SK-N-SH (cell line): ENCODE measurements around the gene DLG2. TPM values are rescaled to one million over a fixed set of nuclear protein-coding genes. Genes with fewer than 3 reads are reported as not detected.

Experiments used
- CTCF ChIA-PET: fragments of 300-600, 350-600 bp; formaldehyde crosslinking; extraction: SDS; loops from one replicate; lab custom pipeline; 2021; lab: Yijun Ruan, JAX
- POLR2A ChIA-PET: fragments of 350-600 bp; sonication (Branson Sonifier 250); formaldehyde crosslinking; extraction: SDS; loops from one replicate; lab custom pipeline; 2020; ENCODE audit warnings: antibody characterized with exemption, inconsistent platforms; lab: Yijun Ruan, JAX
- DNase-seq: peaks from one replicate; pipeline ENCODE4 v3.0.0; 2012
- H2AFZ ChIP-seq: fragments of 200-600 bp; sonication (generic); 2 replicates; pipeline ENCODE4 v1.8.1; 2016; ENCODE audit warnings: antibody characterized with exemption, mild to moderate bottlenecking, low read depth
- H3F3A ChIP-seq: fragments of 200-600 bp; sonication (generic); replicated peaks from 2 replicates; pipeline ENCODE3; 2016; ENCODE audit warnings: antibody characterized with exemption, mild to moderate bottlenecking; ENCODE audit not compliant: insufficient read depth
- H3K27ac ChIP-seq, 2 experiments: fragments of 200-500 bp in 1 of 2; fragments of 200-600 bp in 1 of 2; sonication (Bioruptor generic) in 1 of 2; sonication (generic), shearing (Covaris generic) in 1 of 2; 2 replicates each; pipeline versions ENCODE4 v1.5.1 to v1.6.1; 2014 to 2016; ENCODE audit warnings: low read depth in 2 of 2, inconsistent platforms in 1 of 2, low read length in 1 of 2, mild to moderate bottlenecking in 1 of 2, mixed read lengths in 1 of 2
- H3K27me3 ChIP-seq: fragments of 200-600 bp; sonication (generic), shearing (Covaris generic); 2 replicates; pipeline ENCODE4 v1.6.1; 2016; ENCODE audit warnings: mixed run types; ENCODE audit not compliant: insufficient read depth
- H3K36me3 ChIP-seq, 2 experiments: fragments of 200-500 bp in 1 of 2; fragments of 200-600 bp in 1 of 2; sonication (Bioruptor generic) in 1 of 2; sonication (generic) in 1 of 2; replicated peaks in 1 of 2; 2 replicates each; pipeline versions ENCODE3 to v1.5.1; 2014 to 2016; ENCODE audit warnings: low read length in 1 of 2, mild to moderate bottlenecking in 1 of 2; ENCODE audit not compliant: insufficient read depth in 2 of 2, control insufficient read depth in 1 of 2
- H3K4me1 ChIP-seq, 2 experiments: fragments of 200-500 bp in 1 of 2; fragments of 200-600 bp in 1 of 2; sonication (Bioruptor generic) in 1 of 2; sonication (generic), shearing (Covaris generic) in 1 of 2; 2 replicates each; pipeline versions ENCODE4 v1.5.1 to v1.6.1; 2014 to 2016; ENCODE audit warnings: low read depth in 1 of 2, low read length in 1 of 2, mixed run types in 1 of 2; ENCODE audit not compliant: insufficient read depth in 2 of 2, control insufficient read depth in 1 of 2
- H3K4me2 ChIP-seq: fragments of 200-600 bp; sonication (generic), shearing (Covaris generic); 2 replicates; pipeline ENCODE4 v1.6.1; 2017; ENCODE audit warnings: mixed run types
- H3K4me3 ChIP-seq, 2 experiments: fragments of 200-500 bp in 1 of 2; fragments of 200-600 bp in 1 of 2; sonication (Bioruptor generic) in 1 of 2; sonication (generic), shearing (Covaris generic) in 1 of 2; 2 replicates each; pipeline versions ENCODE4 v1.5.1 to v1.8.1; 2014 to 2016; ENCODE audit warnings: low read depth in 2 of 2, inconsistent platforms in 1 of 2, low read length in 1 of 2, mild to moderate bottlenecking in 1 of 2, mixed read lengths in 1 of 2, moderate library complexity in 1 of 2
- H3K79me2 ChIP-seq: fragments of 200-600 bp; sonication (generic); 2 replicates; pipeline ENCODE4 v1.8.1; 2017; ENCODE audit warnings: mild to moderate bottlenecking; ENCODE audit not compliant: insufficient read depth
- H3K9ac ChIP-seq: fragments of 200-600 bp; sonication (generic); 2 replicates; pipeline ENCODE4 v1.6.1; 2017; ENCODE audit warnings: mixed run types
- H3K9me2 ChIP-seq: fragments of 200-600 bp; sonication (generic); 2 replicates; pipeline ENCODE4 v1.6.1; 2017; ENCODE audit warnings: mixed run types
- H3K9me3 ChIP-seq: fragments of 200-600 bp; sonication (generic); 2 replicates; pipeline ENCODE4 v1.6.1; 2017; ENCODE audit warnings: mixed run types, mild to moderate bottlenecking, moderate library complexity
- H4K20me1 ChIP-seq: fragments of 200-600 bp; sonication (generic); 2 replicates; pipeline ENCODE4 v1.6.1; 2017; ENCODE audit warnings: mild to moderate bottlenecking, mixed run types; ENCODE audit not compliant: insufficient read depth
- CHD2 ChIP-seq: fragments of 150-350 bp; IDR thresholded peaks from 2 replicates; pipeline ENCODE4 v1.6.1; 2018; ENCODE audit warnings: low read length; ENCODE audit not compliant: partially characterized antibody
- FOXM1 ChIP-seq: IDR thresholded peaks from 2 replicates; pipeline ENCODE4 v1.4.0; 2012; ENCODE audit warnings: low read depth, mild to moderate bottlenecking
- GABPA ChIP-seq: IDR thresholded peaks from 2 replicates; pipeline ENCODE4 v1.4.0; 2012; ENCODE audit warnings: low read depth, mild to moderate bottlenecking
- GATA2 ChIP-seq: sonication (generic); formaldehyde crosslinking; IDR thresholded peaks from 2 replicates; pipeline ENCODE4 v1.5.0; 2020; ENCODE audit warnings: mild to moderate bottlenecking, missing genetic modification reagents
- MXI1 ChIP-seq: IDR thresholded peaks from 2 replicates; pipeline ENCODE4 v1.6.1; 2012; ENCODE audit warnings: mild to moderate bottlenecking, low read depth, low read length, improper control_type of control experiment
- NFIC ChIP-seq: IDR thresholded peaks from 2 replicates; pipeline ENCODE4 v1.4.0; 2012; ENCODE audit warnings: borderline replicate concordance
- POLR2AphosphoS5 ChIP-seq: IDR thresholded peaks from 2 replicates; pipeline ENCODE4 v1.6.1; 2012; ENCODE audit warnings: low read depth, low read length
- RAD21 ChIP-seq: IDR thresholded peaks from 2 replicates; pipeline ENCODE4 v1.6.1; 2012; ENCODE audit warnings: mild to moderate bottlenecking, low read length
- RCOR1 ChIP-seq: fragments of 150-350 bp; IDR thresholded peaks from 2 replicates; pipeline ENCODE4 v1.6.1; 2017; ENCODE audit warnings: antibody characterized with exemption, low read length
- RFX5 ChIP-seq: IDR thresholded peaks from 2 replicates; pipeline ENCODE4 v1.6.1; 2012; ENCODE audit warnings: mild to moderate bottlenecking, improper control_type of control experiment, low read length
- TAF1 ChIP-seq: IDR thresholded peaks from 2 replicates; pipeline ENCODE4 v1.6.1; 2012; ENCODE audit warnings: low read depth, mild to moderate bottlenecking, low read length, moderate library complexity, borderline replicate concordance
- TEAD4 ChIP-seq: IDR thresholded peaks from 2 replicates; pipeline ENCODE4 v1.4.0; 2012; ENCODE audit warnings: mild to moderate bottlenecking, borderline replicate concordance; ENCODE audit not compliant: insufficient read depth
- WGBS: methylation state at CpG from one replicate; pipeline ENCODE4 v1.1.6; 2017; ENCODE audit warnings: low lambda C conversion rate; 5-methylcytosine and 5-hydroxymethylcytosine counted together
- polyA plus RNA-seq, 3 experiments: library from polyadenylated mRNA; depleted of rRNA; stranded (reverse); fragments of >200 nt; gene quantifications; 2 replicates each; pipeline ENCODE4 v1.2.3, GENCODE V29; 2012
- TF ChIP-seq, protein P1 (sequence below): IDR thresholded peaks from 2 replicates; pipeline ENCODE4; 2012
- TF ChIP-seq, protein P2 (sequence below): IDR thresholded peaks from 2 replicates; pipeline ENCODE4 v1.6.1; 2012; ENCODE audit warnings: mild to moderate bottlenecking, low read depth, low read length, moderate library complexity
- TF ChIP-seq, protein P3 (sequence below): IDR thresholded peaks from 2 replicates; pipeline ENCODE4 v1.4.0; 2012; ENCODE audit warnings: low read depth, borderline replicate concordance
- TF ChIP-seq, protein P4 (sequence below): IDR thresholded peaks from 2 replicates; pipeline ENCODE4 v1.4.0; 2012; ENCODE audit warnings: low read depth
- TF ChIP-seq, protein P5 (sequence below): fragments of 150-350 bp; IDR thresholded peaks from 2 replicates; pipeline ENCODE4 v1.6.1; 2017; ENCODE audit warnings: antibody characterized with exemption, low read length, low read depth, borderline replicate concordance
- TF ChIP-seq, protein P6 (sequence below): fragments of 200-600 bp; sonication (generic); IDR thresholded peaks from 2 replicates; pipeline ENCODE4 v1.6.1; 2017; ENCODE audit warnings: antibody characterized with exemption, mild to moderate bottlenecking, moderate library complexity

Gene DLG2
- polyA plus RNA-seq, 1 of the 3 experiments (the other 2 are of a cell fraction): 0.21 TPM

DNA sequence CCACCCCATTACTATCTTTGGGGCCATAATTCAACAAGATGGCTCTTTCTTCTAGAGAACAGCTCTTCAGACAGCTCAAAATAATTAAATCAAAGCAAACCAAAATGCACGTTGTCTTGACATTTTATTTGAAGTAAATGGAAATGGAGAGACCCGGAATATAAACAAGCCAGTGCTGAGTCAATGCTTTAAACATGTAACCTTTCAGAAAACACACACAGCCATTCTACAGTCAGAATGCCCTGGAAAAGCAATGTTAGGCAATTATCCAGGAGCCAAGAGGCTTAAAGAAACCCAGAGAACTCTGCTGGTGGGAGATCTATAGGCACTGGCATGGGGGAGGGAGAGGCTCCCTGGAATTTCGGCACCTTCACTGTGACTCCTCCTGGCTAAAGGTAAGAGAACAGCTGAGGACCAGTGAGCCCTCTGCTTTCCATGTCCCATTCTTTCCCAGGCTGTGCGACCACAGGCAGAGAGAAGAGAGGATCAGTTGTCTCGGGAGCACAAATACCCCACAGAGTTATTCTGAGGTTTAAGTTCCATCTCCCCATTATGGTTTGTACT, 2086.9 kb downstream of the DLG2 start:
- CTCF ChIA-PET: interaction anchor here (0.8 to 1.4 kb wide), 2 partner anchors 11 to 17 kb away, joined by 3 read pairs; no protein-coding TSS in a partner anchor

DNA sequence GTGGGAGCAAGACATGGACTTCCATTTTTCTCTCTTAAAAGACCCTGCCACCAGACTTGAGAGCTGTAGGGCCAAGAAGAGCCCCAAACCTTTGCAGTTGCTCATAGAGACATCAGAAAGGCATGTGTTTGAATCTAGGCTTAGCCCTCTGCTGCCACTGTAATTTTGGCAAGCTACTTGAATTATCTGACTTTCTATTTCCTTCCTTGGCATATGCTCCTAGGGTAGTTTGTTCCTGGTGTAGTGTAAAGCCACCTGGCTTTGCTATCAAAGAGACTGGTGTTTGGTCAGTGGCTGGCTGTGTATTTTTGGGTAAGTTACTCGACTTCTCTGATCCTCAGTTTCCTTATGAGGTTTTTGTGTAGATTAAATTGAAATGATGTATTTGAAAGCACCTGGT, 2088.9 kb downstream of the DLG2 start:
- H3K9me2 ChIP-seq: no peaks in the 10 kb centered on the region
- POLR2A ChIA-PET: no interaction called here
- H3K4me2 ChIP-seq: no peak overlapping the region
- H3K27me3 ChIP-seq: no peaks in the 10 kb centered on the region
- H3K27ac ChIP-seq: no peak overlapping the region
- no peaks in the 10 kb centered on the region for H3K9me3 ChIP-seq
- H3K4me3 ChIP-seq: no peak overlapping the region
- no peaks in the 10 kb centered on the region for H3K36me3 ChIP-seq
- no peak overlapping the region for H2AFZ ChIP-seq
- WGBS: 21% methylated on average over 1 of the region's 1 CpG
- H3K9ac ChIP-seq: no peak overlapping the region
- no peak for DNase-seq
- H3K79me2 ChIP-seq: no peaks in the 10 kb centered on the region
- CTCF ChIA-PET: interaction anchor here (1.2 kb wide), 1 partner anchor 16 kb away, joined by 3 read pairs; no protein-coding TSS in a partner anchor
- peaks cover 0 to under 1% of the 10 kb centered on the region in 2 experiments; a peak in 2 of 4 replicates for H3K4me1 ChIP-seq
- H4K20me1 ChIP-seq: no peaks in the 10 kb centered on the region
- no peaks in the 10 kb centered on the region for H3F3A ChIP-seq
- TF ChIP-seq, protein P1, sequence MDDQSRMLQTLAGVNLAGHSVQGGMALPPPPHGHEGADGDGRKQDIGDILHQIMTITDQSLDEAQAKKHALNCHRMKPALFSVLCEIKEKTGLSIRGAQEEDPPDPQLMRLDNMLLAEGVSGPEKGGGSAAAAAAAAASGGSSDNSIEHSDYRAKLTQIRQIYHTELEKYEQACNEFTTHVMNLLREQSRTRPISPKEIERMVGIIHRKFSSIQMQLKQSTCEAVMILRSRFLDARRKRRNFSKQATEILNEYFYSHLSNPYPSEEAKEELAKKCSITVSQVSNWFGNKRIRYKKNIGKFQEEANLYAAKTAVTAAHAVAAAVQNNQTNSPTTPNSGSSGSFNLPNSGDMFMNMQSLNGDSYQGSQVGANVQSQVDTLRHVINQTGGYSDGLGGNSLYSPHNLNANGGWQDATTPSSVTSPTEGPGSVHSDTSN: no peak
- no peak for TF ChIP-seq RFX5
- TF ChIP-seq GATA2 (CRISPR knock-in tag): no peak
- no peak for TF ChIP-seq GABPA
- TF ChIP-seq CHD2: no peak
- TF ChIP-seq RCOR1: no peak
- TF ChIP-seq FOXM1: no peak
- TF ChIP-seq TEAD4: no peak
- TF ChIP-seq, protein P2, sequence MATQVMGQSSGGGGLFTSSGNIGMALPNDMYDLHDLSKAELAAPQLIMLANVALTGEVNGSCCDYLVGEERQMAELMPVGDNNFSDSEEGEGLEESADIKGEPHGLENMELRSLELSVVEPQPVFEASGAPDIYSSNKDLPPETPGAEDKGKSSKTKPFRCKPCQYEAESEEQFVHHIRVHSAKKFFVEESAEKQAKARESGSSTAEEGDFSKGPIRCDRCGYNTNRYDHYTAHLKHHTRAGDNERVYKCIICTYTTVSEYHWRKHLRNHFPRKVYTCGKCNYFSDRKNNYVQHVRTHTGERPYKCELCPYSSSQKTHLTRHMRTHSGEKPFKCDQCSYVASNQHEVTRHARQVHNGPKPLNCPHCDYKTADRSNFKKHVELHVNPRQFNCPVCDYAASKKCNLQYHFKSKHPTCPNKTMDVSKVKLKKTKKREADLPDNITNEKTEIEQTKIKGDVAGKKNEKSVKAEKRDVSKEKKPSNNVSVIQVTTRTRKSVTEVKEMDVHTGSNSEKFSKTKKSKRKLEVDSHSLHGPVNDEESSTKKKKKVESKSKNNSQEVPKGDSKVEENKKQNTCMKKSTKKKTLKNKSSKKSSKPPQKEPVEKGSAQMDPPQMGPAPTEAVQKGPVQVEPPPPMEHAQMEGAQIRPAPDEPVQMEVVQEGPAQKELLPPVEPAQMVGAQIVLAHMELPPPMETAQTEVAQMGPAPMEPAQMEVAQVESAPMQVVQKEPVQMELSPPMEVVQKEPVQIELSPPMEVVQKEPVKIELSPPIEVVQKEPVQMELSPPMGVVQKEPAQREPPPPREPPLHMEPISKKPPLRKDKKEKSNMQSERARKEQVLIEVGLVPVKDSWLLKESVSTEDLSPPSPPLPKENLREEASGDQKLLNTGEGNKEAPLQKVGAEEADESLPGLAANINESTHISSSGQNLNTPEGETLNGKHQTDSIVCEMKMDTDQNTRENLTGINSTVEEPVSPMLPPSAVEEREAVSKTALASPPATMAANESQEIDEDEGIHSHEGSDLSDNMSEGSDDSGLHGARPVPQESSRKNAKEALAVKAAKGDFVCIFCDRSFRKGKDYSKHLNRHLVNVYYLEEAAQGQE: no peak
- no peak for TF ChIP-seq MXI1
- TF ChIP-seq, protein P3, sequence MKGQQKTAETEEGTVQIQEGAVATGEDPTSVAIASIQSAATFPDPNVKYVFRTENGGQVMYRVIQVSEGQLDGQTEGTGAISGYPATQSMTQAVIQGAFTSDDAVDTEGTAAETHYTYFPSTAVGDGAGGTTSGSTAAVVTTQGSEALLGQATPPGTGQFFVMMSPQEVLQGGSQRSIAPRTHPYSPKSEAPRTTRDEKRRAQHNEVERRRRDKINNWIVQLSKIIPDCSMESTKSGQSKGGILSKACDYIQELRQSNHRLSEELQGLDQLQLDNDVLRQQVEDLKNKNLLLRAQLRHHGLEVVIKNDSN: no peak
- no peak for TF ChIP-seq POLR2AphosphoS5
- TF ChIP-seq, protein P4, sequence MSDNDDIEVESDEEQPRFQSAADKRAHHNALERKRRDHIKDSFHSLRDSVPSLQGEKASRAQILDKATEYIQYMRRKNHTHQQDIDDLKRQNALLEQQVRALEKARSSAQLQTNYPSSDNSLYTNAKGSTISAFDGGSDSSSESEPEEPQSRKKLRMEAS: no peak
- TF ChIP-seq TAF1: no peak
- TF ChIP-seq, protein P5, sequence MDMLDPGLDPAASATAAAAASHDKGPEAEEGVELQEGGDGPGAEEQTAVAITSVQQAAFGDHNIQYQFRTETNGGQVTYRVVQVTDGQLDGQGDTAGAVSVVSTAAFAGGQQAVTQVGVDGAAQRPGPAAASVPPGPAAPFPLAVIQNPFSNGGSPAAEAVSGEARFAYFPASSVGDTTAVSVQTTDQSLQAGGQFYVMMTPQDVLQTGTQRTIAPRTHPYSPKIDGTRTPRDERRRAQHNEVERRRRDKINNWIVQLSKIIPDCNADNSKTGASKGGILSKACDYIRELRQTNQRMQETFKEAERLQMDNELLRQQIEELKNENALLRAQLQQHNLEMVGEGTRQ: no peak
- no peak for TF ChIP-seq RAD21
- TF ChIP-seq, protein P6, sequence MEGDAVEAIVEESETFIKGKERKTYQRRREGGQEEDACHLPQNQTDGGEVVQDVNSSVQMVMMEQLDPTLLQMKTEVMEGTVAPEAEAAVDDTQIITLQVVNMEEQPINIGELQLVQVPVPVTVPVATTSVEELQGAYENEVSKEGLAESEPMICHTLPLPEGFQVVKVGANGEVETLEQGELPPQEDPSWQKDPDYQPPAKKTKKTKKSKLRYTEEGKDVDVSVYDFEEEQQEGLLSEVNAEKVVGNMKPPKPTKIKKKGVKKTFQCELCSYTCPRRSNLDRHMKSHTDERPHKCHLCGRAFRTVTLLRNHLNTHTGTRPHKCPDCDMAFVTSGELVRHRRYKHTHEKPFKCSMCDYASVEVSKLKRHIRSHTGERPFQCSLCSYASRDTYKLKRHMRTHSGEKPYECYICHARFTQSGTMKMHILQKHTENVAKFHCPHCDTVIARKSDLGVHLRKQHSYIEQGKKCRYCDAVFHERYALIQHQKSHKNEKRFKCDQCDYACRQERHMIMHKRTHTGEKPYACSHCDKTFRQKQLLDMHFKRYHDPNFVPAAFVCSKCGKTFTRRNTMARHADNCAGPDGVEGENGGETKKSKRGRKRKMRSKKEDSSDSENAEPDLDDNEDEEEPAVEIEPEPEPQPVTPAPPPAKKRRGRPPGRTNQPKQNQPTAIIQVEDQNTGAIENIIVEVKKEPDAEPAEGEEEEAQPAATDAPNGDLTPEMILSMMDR: no peak

More for the DNA sequence above, 2086.9 kb downstream of the DLG2 start:
- H3K4me2 ChIP-seq: no peak overlapping the region
- H3K9me2 ChIP-seq: no peaks in the 10 kb centered on the region
- H2AFZ ChIP-seq: no peak overlapping the region
- no peak overlapping the region for H3K4me3 ChIP-seq
- no peak for TF ChIP-seq NFIC
- no peaks in the 10 kb centered on the region for H3K27me3 ChIP-seq
- DNase-seq: no peak
- H3K4me1 ChIP-seq: peaks cover 9 to 13% of the 10 kb centered on the region in 2 experiments; a peak in 1 of 4 replicates
- no peaks in the 10 kb centered on the region for H4K20me1 ChIP-seq
- H3K79me2 ChIP-seq: no peaks in the 10 kb centered on the region
- POLR2A ChIA-PET: no interaction called here
- H3F3A ChIP-seq: no peaks in the 10 kb centered on the region
- no peaks in the 10 kb centered on the region for H3K36me3 ChIP-seq
- no peaks in the 10 kb centered on the region for H3K9me3 ChIP-seq
- no peak overlapping the region for H3K27ac ChIP-seq
- H3K9ac ChIP-seq: no peak overlapping the region
- 41% methylated on average over 5 of the region's 5 CpGs for WGBS
